T-cell (primary cell): ENCODE results near the gene ARHGEF4. TPM values are rescaled to one million over a fixed set of nuclear protein-coding genes. Genes with fewer than 3 reads are reported as not detected.

Experiments used
- ATAC-seq, 4 experiments: fragments of 200-7000 bp in 3 of 4; fragments of 150-1000 bp in 1 of 4; cut with Tn5 transposase; replicated peaks in 1 of 4; 1 replicate in 3 of 4; 2 replicates in 1 of 4; pipeline ENCODE4 v1.10.0; 2021; ENCODE audit warnings: moderate library complexity in 3 of 4, mild to moderate bottlenecking in 2 of 4, moderate number of reproducible peaks in 1 of 4
- CTCF ChIA-PET, 2 donors: fragments of 300-600 bp; sonication (Branson Sonifier 250); formaldehyde crosslinking; loops; one replicate each; lab custom pipeline; 2022; ENCODE audit warnings: antibody characterized with exemption in 2 of 2; lab: Charles Lee
- POLR2A ChIA-PET, 2 donors: fragments of 300-600 bp; sonication (Branson Sonifier 250); formaldehyde crosslinking; loops; one replicate each; lab custom pipeline; 2022; ENCODE audit warnings: antibody characterized with exemption in 2 of 2; lab: Charles Lee
- DNase-seq, 35 experiments: peaks; one replicate each; pipeline versions ENCODE4 v3.0.0 to v3.0.0-alpha.2; 2013 to 2023
- H3K27ac ChIP-seq: one replicate; pipeline ENCODE4 v1.5.1; 2013; ENCODE audit warnings: low read length
- H3K27me3 ChIP-seq, 2 experiments: replicated peaks in 1 of 2; 1 replicate in 1 of 2; 2 replicates in 1 of 2; pipeline versions ENCODE4 v1.6.1 to v1.7.0; 2013; ENCODE audit warnings: low read length in 1 of 2, mixed read lengths in 1 of 2; ENCODE audit not compliant: control insufficient read depth in 2 of 2, insufficient read depth in 2 of 2; ENCODE audit errors: extremely low read depth in 1 of 2
- H3K36me3 ChIP-seq, 2 donors: 1 replicate in 1 of 2; 2 replicates in 1 of 2; pipeline versions ENCODE4 v1.6.1 to v1.7.0; 2013; ENCODE audit warnings: low read length in 1 of 2; ENCODE audit not compliant: control insufficient read depth in 2 of 2, insufficient read depth in 1 of 2; ENCODE audit errors: extremely low read depth in 1 of 2
- H3K4me1 ChIP-seq, 2 experiments: 1 replicate in 1 of 2; 2 replicates in 1 of 2; pipeline versions ENCODE4 v1.6.1 to v1.7.0; 2013; ENCODE audit warnings: low read length in 2 of 2, mixed read lengths in 1 of 2; ENCODE audit not compliant: insufficient read depth in 2 of 2, control insufficient read depth in 1 of 2; ENCODE audit errors: extremely low read depth in 1 of 2
- H3K4me3 ChIP-seq, 2 donors: 1 replicate in 1 of 2; 2 replicates in 1 of 2; pipeline versions ENCODE4 v1.5.1 to v1.7.0; 2013; ENCODE audit warnings: mild to moderate bottlenecking in 2 of 2, low read length in 1 of 2, moderate library complexity in 1 of 2; ENCODE audit not compliant: control insufficient read depth in 1 of 2; ENCODE audit errors: extremely low read depth in 1 of 2
- H3K9me3 ChIP-seq: 2 replicates; pipeline ENCODE4 v1.7.0; 2013
- H3K27ac Mint-ChIP-seq, 2 donors: one replicate each; pipeline ENCODE4 v1.8.0; 2020 to 2021; ENCODE audit warnings: mild to moderate bottlenecking in 2 of 2, mixed read lengths in 2 of 2
- H3K27me3 Mint-ChIP-seq, 2 donors: one replicate each; pipeline ENCODE4 v1.8.0; 2021 to 2022; ENCODE audit warnings: mixed read lengths in 2 of 2
- H3K36me3 Mint-ChIP-seq: one replicate; pipeline ENCODE4 v1.8.0; 2021; ENCODE audit warnings: mixed read lengths
- H3K4me1 Mint-ChIP-seq, 3 donors: one replicate each; pipeline ENCODE4 v1.8.0; 2020 to 2022; ENCODE audit warnings: mixed read lengths in 3 of 3, mild to moderate bottlenecking in 1 of 3
- H3K4me3 Mint-ChIP-seq, 3 donors: one replicate each; pipeline ENCODE4 v1.8.0; 2020 to 2022; ENCODE audit warnings: mild to moderate bottlenecking in 3 of 3, mixed read lengths in 3 of 3, moderate library complexity in 3 of 3
- H3K9me3 Mint-ChIP-seq, 3 donors: one replicate each; pipeline ENCODE4 v1.8.0; 2020 to 2022; ENCODE audit warnings: mixed read lengths in 3 of 3
- WGBS: methylation state at CpG from one replicate; pipeline ENCODE4 v1.1.5; 2013; ENCODE audit warnings: missing lambda C conversion rate; ENCODE audit not compliant: insufficient coverage; 5-methylcytosine and 5-hydroxymethylcytosine counted together
- total RNA-seq, 35 experiments: library from RNA in 6 of 35; stranded (reverse) in 6 of 35; fragments of 120-200 nt in 1 of 35; gene quantifications; one replicate each; pipeline versions ENCODE4 v1.2.1 to v1.2.4 and lab custom pipeline; 2013 to 2026

Gene ARHGEF4
- total RNA-seq, 5 donors from 2014 or later (not counting 1 experiment from before 2014, with no cell fraction given): 2.9 to 5.3 (median 4.4) TPM

- no peaks in the 10 kb centered on the region for H3K9me3 ChIP-seq
- Mint-ChIP-seq H3K27me3 (peaks cover 10 to 42% of the 10 kb centered on the region in 2 donors), H3K27ac (no peak overlapping the region), H3K4me1 (no peaks in the 10 kb centered on the region), H3K4me3 (no peak overlapping the region), H3K36me3 (no peaks in the 10 kb centered on the region), H3K9me3 (no peaks in the 10 kb centered on the region)
- H3K36me3 ChIP-seq: no peaks in the 10 kb centered on the region
- no peaks in the 10 kb centered on the region for H3K4me1 ChIP-seq
- H3K4me3 ChIP-seq: no peak overlapping the region
- DNase-seq (no peak), ATAC-seq (no peak)
- no peak overlapping the region for H3K27ac ChIP-seq
- 91% methylated on average over 3 of the region's 5 CpGs for WGBS
- POLR2A ChIA-PET: no interaction called here
- CTCF ChIA-PET: no interaction called here
- H3K27me3 ChIP-seq: peaks cover 2 to 41% of the 10 kb centered on the region in 2 experiments
These were observed 78.4 kb downstream of the ARHGEF4 start for GRCh38 chr2:130915149-130915548.

- CTCF ChIA-PET: no interaction called here
- no peaks in the 10 kb centered on the region for H3K36me3 Mint-ChIP-seq
- H3K9me3 ChIP-seq: no peaks in the 10 kb centered on the region
- ATAC-seq: no peak
- no peak overlapping the region for H3K27ac Mint-ChIP-seq
- H3K27me3 ChIP-seq: peaks cover 2 to 41% of the 10 kb centered on the region in 2 experiments
- no peak overlapping the region for H3K27ac ChIP-seq
- H3K4me1 Mint-ChIP-seq: no peaks in the 10 kb centered on the region
- peaks cover 10 to 42% of the 10 kb centered on the region in 2 donors for H3K27me3 Mint-ChIP-seq
- no peak for DNase-seq
- H3K4me3 ChIP-seq: no peak overlapping the region
- no peaks in the 10 kb centered on the region for H3K36me3 ChIP-seq
- WGBS: 43% methylated on average over 50 of the region's 50 CpGs
- no peak overlapping the region for H3K4me3 Mint-ChIP-seq
- no peaks in the 10 kb centered on the region for H3K4me1 ChIP-seq
- H3K9me3 Mint-ChIP-seq: no peaks in the 10 kb centered on the region
- POLR2A ChIA-PET: no interaction called here
These were observed 79.1 kb downstream of the ARHGEF4 start for GRCh38 chr2:130915595-130916437.

- Mint-ChIP-seq H3K36me3 (no peaks in the 10 kb centered on the region), H3K4me1 (no peaks in the 10 kb centered on the region), H3K27me3 (peaks cover 10 to 42% of the 10 kb centered on the region in 2 donors), H3K27ac (no peak overlapping the region), H3K4me3 (no peak overlapping the region), H3K9me3 (no peaks in the 10 kb centered on the region)
- no peaks in the 10 kb centered on the region for H3K36me3 ChIP-seq
- H3K27me3 ChIP-seq: peaks cover 2 to 38% of the 10 kb centered on the region in 2 experiments
- H3K9me3 ChIP-seq: no peaks in the 10 kb centered on the region
- DNase-seq (no peak), ATAC-seq (no peak)
- POLR2A ChIA-PET: no interaction called here
- H3K4me3 ChIP-seq: no peak overlapping the region
- 24% methylated on average over 19 of the region's 19 CpGs for WGBS
- no peak overlapping the region for H3K27ac ChIP-seq
- no peaks in the 10 kb centered on the region for H3K4me1 ChIP-seq
- CTCF ChIA-PET: no interaction called here
These were observed 79.7 kb downstream of the ARHGEF4 start for GRCh38 chr2:130916438-130916705.

GRCh38 chr2:130917006-130917688 is 80.4 kb downstream of the ARHGEF4 start:
- ChIA-PET CTCF (interaction anchor here in 1 of 2 donors (0.6 kb wide), 1 partner anchor 72 kb away, joined by 3 read pairs; no protein-coding TSS in a partner anchor), POLR2A (no interaction called here)
- Mint-ChIP-seq H3K9me3 (no peaks in the 10 kb centered on the region), H3K36me3 (no peaks in the 10 kb centered on the region), H3K27ac (no peak overlapping the region), H3K4me1 (no peaks in the 10 kb centered on the region), H3K27me3 (peaks cover 10 to 42% of the 10 kb centered on the region in 2 donors), H3K4me3 (no peak overlapping the region)
- 85% methylated on average over 18 of the region's 24 CpGs for WGBS
- DNase-seq (no peak), ATAC-seq (no peak)
- Histone ChIP-seq H3K36me3 (no peaks in the 10 kb centered on the region), H3K27ac (no peak overlapping the region), H3K9me3 (no peaks in the 10 kb centered on the region), H3K4me1 (no peaks in the 10 kb centered on the region), H3K4me3 (no peak overlapping the region), H3K27me3 (peaks cover 2 to 34% of the 10 kb centered on the region in 2 experiments)

- Histone ChIP-seq H3K27me3 (peaks cover 2 to 32% of the 10 kb centered on the region in 2 experiments), H3K4me3 (no peak overlapping the region), H3K9me3 (no peaks in the 10 kb centered on the region), H3K4me1 (no peaks in the 10 kb centered on the region), H3K36me3 (no peaks in the 10 kb centered on the region), H3K27ac (no peak overlapping the region)
- ATAC-seq: no peak
- no peaks in the 10 kb centered on the region for H3K36me3 Mint-ChIP-seq
- no peaks in the 10 kb centered on the region for H3K4me1 Mint-ChIP-seq
- ChIA-PET CTCF (interaction anchor here in 1 of 2 donors (0.6 kb wide), 1 partner anchor 18 kb away, joined by 3 read pairs; no protein-coding TSS in a partner anchor), POLR2A (no interaction called here)
- no peak for DNase-seq
- 80% methylated on average over 21 of the region's 21 CpGs for WGBS
- no peak overlapping the region for H3K27ac Mint-ChIP-seq
- H3K4me3 Mint-ChIP-seq: no peak overlapping the region
- H3K9me3 Mint-ChIP-seq: no peaks in the 10 kb centered on the region
- H3K27me3 Mint-ChIP-seq: peaks cover 10 to 34% of the 10 kb centered on the region in 2 donors
These were observed 81.7 kb downstream of the ARHGEF4 start for GRCh38 chr2:130918393-130918792.

- H3K4me1 Mint-ChIP-seq: no peaks in the 10 kb centered on the region
- H3K27ac Mint-ChIP-seq: no peak overlapping the region
- ATAC-seq (no peak), DNase-seq (peak in 23 of 35 experiments; percentile 13 to 66 (median 31))
- Histone ChIP-seq H3K4me3 (no peak overlapping the region), H3K9me3 (no peaks in the 10 kb centered on the region), H3K27me3 (peaks cover 2 to 14% of the 10 kb centered on the region in 2 experiments), H3K4me1 (no peaks in the 10 kb centered on the region), H3K36me3 (no peaks in the 10 kb centered on the region), H3K27ac (no peak overlapping the region)
- no peaks in the 10 kb centered on the region for H3K9me3 Mint-ChIP-seq
- WGBS: 30% methylated on average over 2 of the region's 7 CpGs
- peaks cover 3 to 19% of the 10 kb centered on the region in 2 donors for H3K27me3 Mint-ChIP-seq
- no peak overlapping the region for H3K4me3 Mint-ChIP-seq
- CTCF ChIA-PET: interaction anchor here in 1 of 2 donors (0.8 to 0.9 kb wide), 2 partner anchors 8 to 123 kb away, joined by 4 read pairs; no protein-coding TSS in a partner anchor
- H3K36me3 Mint-ChIP-seq: no peaks in the 10 kb centered on the region
- POLR2A ChIA-PET: no interaction called here
These were observed 83.9 kb downstream of the ARHGEF4 start for GRCh38 chr2:130920415-130921163.
